ENCODE measurements around the gene THAP4.

The THAP4 gene

DNA sequence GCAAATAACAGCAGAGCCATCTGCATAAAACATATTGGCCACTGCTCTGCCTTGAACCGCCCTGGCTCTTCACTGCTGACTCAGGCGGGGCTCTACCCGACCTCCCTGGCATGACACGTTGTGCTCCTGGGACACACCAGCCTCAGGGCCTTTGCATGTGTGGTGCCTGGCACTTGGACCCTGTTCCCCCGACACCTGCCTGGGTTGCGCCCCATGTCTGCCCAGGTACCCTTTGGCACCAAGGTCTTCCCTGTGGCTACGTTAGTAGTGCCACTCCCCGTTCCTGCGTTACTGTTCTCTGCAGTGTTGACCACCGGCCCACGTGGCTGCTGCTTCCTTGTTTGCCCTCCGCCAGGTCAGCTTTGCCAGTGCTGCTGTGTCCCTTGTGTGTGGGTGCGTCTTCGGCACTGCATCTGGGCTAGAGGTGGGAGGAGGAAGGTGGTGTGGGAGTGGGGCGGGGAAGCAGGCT lies 20.9 kb upstream of the THAP4 start:
- Histone ChIP-seq H3K36me3 (ENCODE audit: low read length) (0 out of 2 replicates have a peak, but pooled peaks cover 3% of the 10 kb centered on the region), H3K4me2 (ENCODE audit: low read depth, low read length, poor library complexity, severe bottlenecking) (no peak overlapping the region), H3K4me3 (ENCODE audit: insufficient read depth, low read length, poor library complexity, severe bottlenecking) (no peak overlapping the region), H3F3A (ENCODE audit: insufficient read depth) (no peaks in the 10 kb centered on the region), H2AFZ (ENCODE audit: low read depth, low read length, severe bottlenecking) (no peak overlapping the region), H3K27ac (ENCODE audit: low read depth, low read length) (no peak overlapping the region), H4K20me1 (ENCODE audit: low read depth, low read length) (no peaks in the 10 kb centered on the region), H3K27me3 (ENCODE audit: low read length) (no peaks in the 10 kb centered on the region), H3K9ac (ENCODE audit: low read length) (no peak overlapping the region), H3K9me2 (replicated peaks; ENCODE audit: insufficient read depth, low read length) (no peaks in the 10 kb centered on the region), H3K79me2 (ENCODE audit: insufficient read depth, low read length) (no peaks in the 10 kb centered on the region), H3K9me3 (ENCODE audit: insufficient read depth, low read length) (no peaks in the 10 kb centered on the region)
- no peak for TF ChIP-seq EZH2phosphoT487 (conservative IDR thresholded peaks at IDR 0.05; ENCODE audit: low read length)
- TF ChIP-seq, protein P1, sequence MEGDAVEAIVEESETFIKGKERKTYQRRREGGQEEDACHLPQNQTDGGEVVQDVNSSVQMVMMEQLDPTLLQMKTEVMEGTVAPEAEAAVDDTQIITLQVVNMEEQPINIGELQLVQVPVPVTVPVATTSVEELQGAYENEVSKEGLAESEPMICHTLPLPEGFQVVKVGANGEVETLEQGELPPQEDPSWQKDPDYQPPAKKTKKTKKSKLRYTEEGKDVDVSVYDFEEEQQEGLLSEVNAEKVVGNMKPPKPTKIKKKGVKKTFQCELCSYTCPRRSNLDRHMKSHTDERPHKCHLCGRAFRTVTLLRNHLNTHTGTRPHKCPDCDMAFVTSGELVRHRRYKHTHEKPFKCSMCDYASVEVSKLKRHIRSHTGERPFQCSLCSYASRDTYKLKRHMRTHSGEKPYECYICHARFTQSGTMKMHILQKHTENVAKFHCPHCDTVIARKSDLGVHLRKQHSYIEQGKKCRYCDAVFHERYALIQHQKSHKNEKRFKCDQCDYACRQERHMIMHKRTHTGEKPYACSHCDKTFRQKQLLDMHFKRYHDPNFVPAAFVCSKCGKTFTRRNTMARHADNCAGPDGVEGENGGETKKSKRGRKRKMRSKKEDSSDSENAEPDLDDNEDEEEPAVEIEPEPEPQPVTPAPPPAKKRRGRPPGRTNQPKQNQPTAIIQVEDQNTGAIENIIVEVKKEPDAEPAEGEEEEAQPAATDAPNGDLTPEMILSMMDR (IDR thresholded peaks at IDR 0.05; ENCODE audit: insufficient read depth, low read length, poor library complexity, severe bottlenecking): no peak

DNA sequence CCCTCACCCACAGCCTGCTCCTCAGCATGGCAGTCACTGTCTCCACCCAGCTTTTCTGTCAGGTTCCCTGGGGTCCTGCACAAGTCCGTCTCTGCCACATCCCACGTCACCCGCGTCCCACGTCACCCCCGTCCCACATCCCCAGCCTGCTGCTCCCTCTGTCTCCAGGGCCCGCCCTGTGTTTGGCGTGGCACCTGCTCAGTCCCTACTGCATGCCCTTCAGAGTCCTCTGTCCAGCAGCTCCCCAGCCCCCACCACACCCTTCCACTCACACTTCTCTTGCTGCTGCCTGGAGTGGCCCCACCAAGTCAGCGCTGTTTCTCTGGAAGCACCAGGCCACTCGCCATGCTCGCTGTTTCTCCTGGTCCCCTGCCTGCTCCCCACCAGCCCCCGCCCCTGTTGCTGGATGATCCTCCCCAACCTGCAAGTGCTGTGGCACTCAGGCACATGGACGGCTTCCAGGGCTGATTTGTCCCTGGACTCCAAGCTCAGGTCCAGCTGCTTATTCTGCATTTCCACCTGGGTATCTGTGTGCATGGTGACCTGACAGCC lies 19.3 kb upstream of the THAP4 start:
- H4K20me1 ChIP-seq (ENCODE audit: low read depth, low read length): no peaks in the 10 kb centered on the region
- no peak overlapping the region for H3K4me3 ChIP-seq (ENCODE audit: insufficient read depth, low read length, poor library complexity, severe bottlenecking)
- H3K4me2 ChIP-seq (ENCODE audit: low read depth, low read length, poor library complexity, severe bottlenecking): no peak overlapping the region
- H3K9ac ChIP-seq (ENCODE audit: low read length): no peak overlapping the region
- TF ChIP-seq EZH2phosphoT487 (conservative IDR thresholded peaks at IDR 0.05; ENCODE audit: low read length): no peak
- TF ChIP-seq, protein P1 (IDR thresholded peaks at IDR 0.05; ENCODE audit: insufficient read depth, low read length, poor library complexity, severe bottlenecking): no peak
- H3K9me2 ChIP-seq (replicated peaks; ENCODE audit: insufficient read depth, low read length): no peaks in the 10 kb centered on the region
- no peaks in the 10 kb centered on the region for H3F3A ChIP-seq (ENCODE audit: insufficient read depth)
- H3K9me3 ChIP-seq (ENCODE audit: insufficient read depth, low read length): no peaks in the 10 kb centered on the region
- no peak overlapping the region for H3K27ac ChIP-seq (ENCODE audit: low read depth, low read length)
- H3K36me3 ChIP-seq (ENCODE audit: low read length): 0 out of 2 replicates have a peak, but pooled peaks cover 3% of the 10 kb centered on the region
- 0 out of 2 replicates have a peak, but pooled peaks cover 6% of the 10 kb centered on the region for H3K79me2 ChIP-seq (ENCODE audit: insufficient read depth, low read length)
- H2AFZ ChIP-seq (ENCODE audit: low read depth, low read length, severe bottlenecking): no peak overlapping the region
- no peaks in the 10 kb centered on the region for H3K27me3 ChIP-seq (ENCODE audit: low read length)

DNA sequence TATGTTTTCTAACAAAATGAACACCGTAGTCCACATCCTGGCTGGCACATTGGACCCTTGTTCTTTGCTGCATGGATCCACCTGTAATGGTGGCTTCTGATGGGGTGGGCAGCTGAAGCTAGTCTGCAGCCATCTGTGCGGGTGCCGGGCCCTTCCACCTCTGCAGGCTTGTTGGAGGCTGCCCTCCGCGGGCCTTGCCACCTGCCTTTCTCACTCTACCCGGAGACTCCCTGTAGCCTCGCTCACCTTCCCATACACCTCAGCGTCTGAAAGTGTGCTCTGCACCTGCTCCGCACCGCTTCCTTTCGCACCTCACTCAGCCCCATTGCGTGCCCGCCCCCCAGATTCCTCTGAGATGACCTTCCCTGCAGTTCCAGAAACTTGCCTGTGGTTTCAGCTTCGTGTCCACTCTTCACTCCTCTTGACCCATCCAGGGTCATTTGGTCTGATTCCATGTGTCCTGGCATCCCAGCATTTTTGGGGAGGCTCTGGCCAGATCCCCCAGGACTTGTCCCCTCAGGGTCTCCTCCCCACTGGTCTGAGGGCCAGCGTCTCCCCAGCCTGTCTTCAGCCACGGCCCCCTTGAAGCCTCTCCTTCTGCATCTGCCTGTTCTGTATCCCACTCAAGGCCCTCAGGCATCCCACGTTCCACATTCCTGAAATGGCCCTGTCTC lies 18.7 kb upstream of the THAP4 start:
- Histone ChIP-seq H4K20me1 (ENCODE audit: low read depth, low read length) (no peaks in the 10 kb centered on the region), H3K9ac (ENCODE audit: low read length) (no peak overlapping the region), H3K4me3 (ENCODE audit: insufficient read depth, low read length, poor library complexity, severe bottlenecking) (no peak overlapping the region), H2AFZ (ENCODE audit: low read depth, low read length, severe bottlenecking) (no peak overlapping the region), H3K27ac (ENCODE audit: low read depth, low read length) (no peak overlapping the region), H3K4me2 (ENCODE audit: low read depth, low read length, poor library complexity, severe bottlenecking) (no peak overlapping the region), H3K27me3 (ENCODE audit: low read length) (no peaks in the 10 kb centered on the region), H3K9me2 (replicated peaks; ENCODE audit: insufficient read depth, low read length) (no peaks in the 10 kb centered on the region), H3K36me3 (ENCODE audit: low read length) (0 out of 2 replicates have a peak, but pooled peaks cover 3% of the 10 kb centered on the region), H3F3A (ENCODE audit: insufficient read depth) (no peaks in the 10 kb centered on the region), H3K9me3 (ENCODE audit: insufficient read depth, low read length) (no peaks in the 10 kb centered on the region), H3K79me2 (ENCODE audit: insufficient read depth, low read length) (peaks cover 11% of the 10 kb centered on the region; the same call in 1 of the 2 replicates)
- TF ChIP-seq, protein P1 (IDR thresholded peaks at IDR 0.05; ENCODE audit: insufficient read depth, low read length, poor library complexity, severe bottlenecking): no peak
- no peak for TF ChIP-seq EZH2phosphoT487 (conservative IDR thresholded peaks at IDR 0.05; ENCODE audit: low read length)

Data from SU-DHL-6 (cell line).